Measurements from ENCODE around the gene GFOD1.

The GFOD1 gene

GRCh38 chr6:13455552-13455966 is 31.8 kb downstream of the GFOD1 start:
- H3K4me3 ChIP-seq (ENCODE audit: low read length, poor library complexity, severe bottlenecking) = no peak overlapping the region
- no peaks in the 10 kb centered on the region for H3K9me2 ChIP-seq (replicated peaks; ENCODE audit: low read depth, low read length)
- no peak overlapping the region for H3K4me2 ChIP-seq (ENCODE audit: low read depth, low read length, poor library complexity, severe bottlenecking)
- H3K27me3 ChIP-seq (ENCODE audit: insufficient read depth, low read length, poor library complexity, severe bottlenecking) = no peaks in the 10 kb centered on the region
- H3F3A ChIP-seq (ENCODE audit: low read depth) = no peaks in the 10 kb centered on the region
- H3K36me3 ChIP-seq (ENCODE audit: insufficient read depth, low read length) = peaks cover 4% of the 10 kb centered on the region; the same call in 1 of the 2 replicates
- peaks cover 22% of the 10 kb centered on the region for H3K79me2 ChIP-seq (ENCODE audit: insufficient read depth, low read length)
- no peaks in the 10 kb centered on the region for H4K20me1 ChIP-seq (ENCODE audit: insufficient read depth, low read length, poor library complexity, severe bottlenecking)
- no peak overlapping the region for H3K9ac ChIP-seq (ENCODE audit: low read depth, low read length, poor library complexity, severe bottlenecking)
- no peak for TF ChIP-seq CTCF (conservative IDR thresholded peaks at IDR 0.05; ENCODE audit: low read length)
- TF ChIP-seq EZH2phosphoT487 (IDR thresholded peaks at IDR 0.05; ENCODE audit: borderline replicate concordance) = no peak
- no peak overlapping the region for H2AFZ ChIP-seq (ENCODE audit: low read length)
- H3K9me3 ChIP-seq (ENCODE audit: insufficient read depth, low read depth, low read length) = no peaks in the 10 kb centered on the region
- H3K4me1 ChIP-seq (ENCODE audit: insufficient read depth, low read length, poor library complexity, severe bottlenecking) = peaks cover 36% of the 10 kb centered on the region

GRCh38 chr6:13454286-13455221 is 32.8 kb downstream of the GFOD1 start:
- Histone ChIP-seq H2AFZ (ENCODE audit: low read length) (no peak overlapping the region), H3K9me2 (replicated peaks; ENCODE audit: low read depth, low read length) (no peaks in the 10 kb centered on the region), H3K9ac (ENCODE audit: low read depth, low read length, poor library complexity, severe bottlenecking) (peak overlapping the region; percentile 13), H3K4me2 (ENCODE audit: low read depth, low read length, poor library complexity, severe bottlenecking) (no peak overlapping the region), H3K36me3 (ENCODE audit: insufficient read depth, low read length) (peaks cover 10% of the 10 kb centered on the region; the same call in 1 of the 2 replicates), H4K20me1 (ENCODE audit: insufficient read depth, low read length, poor library complexity, severe bottlenecking) (no peaks in the 10 kb centered on the region), H3K27me3 (ENCODE audit: insufficient read depth, low read length, poor library complexity, severe bottlenecking) (no peaks in the 10 kb centered on the region), H3F3A (ENCODE audit: low read depth) (no peaks in the 10 kb centered on the region), H3K4me3 (ENCODE audit: low read length, poor library complexity, severe bottlenecking) (no peak overlapping the region), H3K4me1 (ENCODE audit: insufficient read depth, low read length, poor library complexity, severe bottlenecking) (peaks cover 36% of the 10 kb centered on the region), H3K79me2 (ENCODE audit: insufficient read depth, low read length) (peaks cover 20% of the 10 kb centered on the region), H3K9me3 (ENCODE audit: insufficient read depth, low read depth, low read length) (no peaks in the 10 kb centered on the region)
- TF ChIP-seq CTCF (conservative IDR thresholded peaks at IDR 0.05; ENCODE audit: low read length) (peak; percentile 56), EZH2phosphoT487 (IDR thresholded peaks at IDR 0.05; ENCODE audit: borderline replicate concordance) (no peak)

- peaks cover 10% of the 10 kb centered on the region; the same call in 1 of the 2 replicates for H3K36me3 ChIP-seq (ENCODE audit: insufficient read depth, low read length)
- peaks cover 20% of the 10 kb centered on the region for H3K79me2 ChIP-seq (ENCODE audit: insufficient read depth, low read length)
- no peaks in the 10 kb centered on the region for H4K20me1 ChIP-seq (ENCODE audit: insufficient read depth, low read length, poor library complexity, severe bottlenecking)
- no peak for TF ChIP-seq CTCF (conservative IDR thresholded peaks at IDR 0.05; ENCODE audit: low read length)
- no peak for TF ChIP-seq EZH2phosphoT487 (IDR thresholded peaks at IDR 0.05; ENCODE audit: borderline replicate concordance)
- no peak overlapping the region for H3K9ac ChIP-seq (ENCODE audit: low read depth, low read length, poor library complexity, severe bottlenecking)
- no peak overlapping the region for H3K4me2 ChIP-seq (ENCODE audit: low read depth, low read length, poor library complexity, severe bottlenecking)
- no peaks in the 10 kb centered on the region for H3K9me2 ChIP-seq (replicated peaks; ENCODE audit: low read depth, low read length)
- no peaks in the 10 kb centered on the region for H3F3A ChIP-seq (ENCODE audit: low read depth)
- no peak overlapping the region for H2AFZ ChIP-seq (ENCODE audit: low read length)
- H3K9me3 ChIP-seq (ENCODE audit: insufficient read depth, low read depth, low read length) = no peaks in the 10 kb centered on the region
- H3K27me3 ChIP-seq (ENCODE audit: insufficient read depth, low read length, poor library complexity, severe bottlenecking) = no peaks in the 10 kb centered on the region
- no peak overlapping the region for H3K4me3 ChIP-seq (ENCODE audit: low read length, poor library complexity, severe bottlenecking)
- peaks cover 38% of the 10 kb centered on the region for H3K4me1 ChIP-seq (ENCODE audit: insufficient read depth, low read length, poor library complexity, severe bottlenecking)
Measured at GRCh38 chr6:13453771-13454251, 33.6 kb downstream of the GFOD1 start.
